ENCODE results near the gene APPBP2.

- TF ChIP-seq CTCF (IDR thresholded peaks at IDR 0.05) (no peak), EP300 (IDR thresholded peaks at IDR 0.05) (no peak)
Observed at GRCh38 chr17:60464343-60464742, 61.7 kb downstream of the APPBP2 start.
